ENCODE data around the gene SDS. TPM values are rescaled to one million over a fixed set of nuclear protein-coding genes. Genes with fewer than 3 reads are reported as not detected.

Gene SDS
- total and polyA plus RNA-seq, 2 of the 8 experiments (the other 6 are each of a cell fraction or from before 2014, with no cell fraction given): 0.21 TPM; not detected in 1

DNA sequence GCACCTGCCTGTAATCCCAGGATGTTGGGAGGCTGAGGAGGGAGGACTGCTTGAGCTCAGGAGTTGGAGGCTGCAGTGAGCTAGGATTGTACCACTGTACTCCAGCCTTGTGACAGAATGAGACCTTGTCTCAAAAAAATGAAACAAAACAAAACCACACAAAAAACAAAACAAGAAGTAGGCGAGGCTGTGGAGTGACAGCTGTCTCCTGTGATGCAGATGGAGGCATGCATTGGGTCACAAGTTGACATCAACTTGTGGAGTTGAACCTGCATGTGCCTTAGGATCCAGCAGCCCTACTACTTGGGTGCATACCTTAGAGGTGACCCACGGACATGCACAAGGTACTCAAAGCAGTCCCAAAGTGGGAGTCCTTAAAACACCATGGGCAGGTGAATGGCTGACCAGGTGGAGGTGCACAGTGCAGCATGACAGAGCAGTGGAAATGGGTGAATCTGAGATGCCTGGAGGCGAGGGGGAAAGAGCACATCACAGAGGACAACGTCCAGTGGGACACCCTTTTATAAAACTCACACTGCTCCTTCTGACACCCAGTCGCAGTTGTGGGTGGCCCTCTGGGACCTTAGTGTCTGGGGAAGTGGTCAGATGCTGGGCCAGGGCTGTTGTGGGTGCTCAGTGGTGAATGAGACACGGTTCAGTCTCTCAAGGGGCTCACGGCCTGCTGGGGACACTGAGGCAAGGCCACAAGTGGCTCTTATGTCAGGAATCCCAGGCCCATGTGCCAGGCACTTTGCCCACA lies 32.6 kb downstream of the SDS start:
- H2BK120ac ChIP-seq (replicated peaks; ENCODE audit: low read depth, low read length): no peak overlapping the region
- no peaks in the 10 kb centered on the region for H3K9me3 ChIP-seq (ENCODE audit: insufficient read depth in 2 of 2, low read depth in 1 of 2, low read length in 1 of 2)
- H3K4me3 ChIP-seq (ENCODE audit: extremely low read depth in 1 of 4, insufficient read depth in 2 of 4, low read depth in 3 of 4, low read length in 4 of 4): no peak overlapping the region
- H2BK20ac ChIP-seq (ENCODE audit: low read length): no peak overlapping the region
- peaks cover 4% of the 10 kb centered on the region; the same call in 1 of the 2 replicates for H3K79me1 ChIP-seq (ENCODE audit: low read depth, low read length)
- H3K23ac ChIP-seq (ENCODE audit: insufficient read length): no peak overlapping the region
- no peaks in the 10 kb centered on the region for H3K79me2 ChIP-seq (ENCODE audit: control insufficient read depth in 1 of 2, insufficient read depth in 2 of 2, low read length in 2 of 2)
- H2BK5ac ChIP-seq (ENCODE audit: low read depth, low read length): no peak overlapping the region; the same call in 1 of the 2 replicates
- 76% methylated on average over 7 of the region's 7 CpGs; no CpG with 5 or more reads in 1 of the 2 experiments for WGBS, 2 experiments (ENCODE audit: extremely low coverage in 1 of 2, insufficient coverage in 1 of 2, insufficient read length in 1 of 2, insufficient replicate concordance in 2 of 2, low coverage in 1 of 2, low lambda C conversion rate in 2 of 2, missing lambda C conversion rate in 1 of 2)
- H2AK5ac ChIP-seq (ENCODE audit: low read depth, low read length): no peak overlapping the region
- no peak overlapping the region for H2AFZ ChIP-seq (ENCODE audit: low read length)
- H3K14ac ChIP-seq (ENCODE audit: insufficient read length): no peak overlapping the region
- H4K20me1 ChIP-seq (replicated peaks in 1 of 2; ENCODE audit: control insufficient read depth in 1 of 2, insufficient read depth in 2 of 2, low read length in 2 of 2): peaks cover 2 to 7% of the 10 kb centered on the region in 2 experiments
- no peak overlapping the region for H3K18ac ChIP-seq (ENCODE audit: extremely low read depth, low read length)
- no peak overlapping the region for H2BK12ac ChIP-seq (ENCODE audit: low read depth, low read length)
- H4K8ac ChIP-seq (ENCODE audit: extremely low read depth, insufficient read depth, low read length): no peak overlapping the region
- no peaks in the 10 kb centered on the region for H3K4me1 ChIP-seq (replicated peaks in 1 of 4; ENCODE audit: control insufficient read depth in 3 of 4, insufficient read depth in 4 of 4, low read length in 3 of 4)
- no peak overlapping the region for H3K27ac ChIP-seq (ENCODE audit: low read depth, low read length)
- H4K91ac ChIP-seq (replicated peaks; ENCODE audit: insufficient read length, low read length): no peak overlapping the region
- H4K5ac ChIP-seq (ENCODE audit: insufficient read length, low read depth, low read length): no peak overlapping the region
- DNase-seq (ENCODE audit: low read depth in 1 of 2, low spot score in 2 of 2) (no peak), FAIRE-seq (no peak)
- H3K36me3 ChIP-seq (ENCODE audit: control insufficient read depth in 2 of 4, insufficient read depth in 4 of 4, low read length in 3 of 4): peaks cover 0 to 7% (median 0%) of the 10 kb centered on the region in 4 experiments; a peak in 5 of 8 replicates
- H3K4me2 ChIP-seq (ENCODE audit: insufficient read depth in 1 of 2, low read depth in 2 of 2, low read length in 2 of 2): no peak overlapping the region
- H2BK15ac ChIP-seq (ENCODE audit: low read length): no peak overlapping the region
- CTCF ChIA-PET (ENCODE audit: partially characterized antibody): interaction anchor here (1.2 to 1.7 kb wide), 2 partner anchors 12 to 61 kb away, joined by 3 to 4 read pairs; no protein-coding TSS in a partner anchor
- no peaks in the 10 kb centered on the region for H3K27me3 ChIP-seq (replicated peaks in 1 of 4; ENCODE audit: control insufficient read depth in 3 of 4, extremely low read depth in 1 of 4, insufficient read depth in 3 of 4, low read length in 3 of 4)
- POLR2A ChIA-PET (ENCODE audit: partially characterized antibody): no interaction called here
- H3K23me2 ChIP-seq (ENCODE audit: low read depth, low read length): peaks cover 5% of the 10 kb centered on the region; the same call in 1 of the 2 replicates
- H3K56ac ChIP-seq (replicated peaks; ENCODE audit: insufficient read length, low read depth, low read length): no peak overlapping the region
- H3K9ac ChIP-seq (replicated peaks in 1 of 4; ENCODE audit: extremely low read depth in 1 of 4, low read depth in 3 of 4, low read length in 3 of 4): no peak overlapping the region
- H3K4ac ChIP-seq (replicated peaks; ENCODE audit: insufficient read length, low read depth, low read length): no peak overlapping the region
- TF ChIP-seq SIX5 (IDR thresholded peaks at IDR 0.05; ENCODE audit: low read depth, low read length) (no peak), PHF8 (conservative IDR thresholded peaks at IDR 0.05; ENCODE audit: low read depth, low read length) (no peak), POLR2A (IDR thresholded peaks at IDR 0.05; ENCODE audit: control extremely low read depth in 1 of 2, low read depth in 2 of 2, low read length in 2 of 2) (no peak), CHD2 (IDR thresholded peaks at IDR 0.05; ENCODE audit: low read length) (no peak), TCF12 (IDR thresholded peaks at IDR 0.05; ENCODE audit: low read depth, low read length) (no peak), NANOG (IDR thresholded peaks at IDR 0.05; ENCODE audit: insufficient read depth, low read depth, low read length, poor library complexity, severe bottlenecking) (no peak), RBBP5 (IDR thresholded peaks at IDR 0.05; ENCODE audit: borderline replicate concordance, low read depth, low read length) (no peak), CTBP2 (IDR thresholded peaks at IDR 0.05; ENCODE audit: borderline replicate concordance, insufficient read depth, insufficient read length, low read length) (no peak), SRF (IDR thresholded peaks at IDR 0.05; ENCODE audit: low read depth, low read length) (no peak)
- TF ChIP-seq, protein P1, sequence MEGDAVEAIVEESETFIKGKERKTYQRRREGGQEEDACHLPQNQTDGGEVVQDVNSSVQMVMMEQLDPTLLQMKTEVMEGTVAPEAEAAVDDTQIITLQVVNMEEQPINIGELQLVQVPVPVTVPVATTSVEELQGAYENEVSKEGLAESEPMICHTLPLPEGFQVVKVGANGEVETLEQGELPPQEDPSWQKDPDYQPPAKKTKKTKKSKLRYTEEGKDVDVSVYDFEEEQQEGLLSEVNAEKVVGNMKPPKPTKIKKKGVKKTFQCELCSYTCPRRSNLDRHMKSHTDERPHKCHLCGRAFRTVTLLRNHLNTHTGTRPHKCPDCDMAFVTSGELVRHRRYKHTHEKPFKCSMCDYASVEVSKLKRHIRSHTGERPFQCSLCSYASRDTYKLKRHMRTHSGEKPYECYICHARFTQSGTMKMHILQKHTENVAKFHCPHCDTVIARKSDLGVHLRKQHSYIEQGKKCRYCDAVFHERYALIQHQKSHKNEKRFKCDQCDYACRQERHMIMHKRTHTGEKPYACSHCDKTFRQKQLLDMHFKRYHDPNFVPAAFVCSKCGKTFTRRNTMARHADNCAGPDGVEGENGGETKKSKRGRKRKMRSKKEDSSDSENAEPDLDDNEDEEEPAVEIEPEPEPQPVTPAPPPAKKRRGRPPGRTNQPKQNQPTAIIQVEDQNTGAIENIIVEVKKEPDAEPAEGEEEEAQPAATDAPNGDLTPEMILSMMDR (IDR thresholded peaks at IDR 0.05; ENCODE audit: control extremely low read depth in 1 of 3, insufficient read depth in 1 of 3, low read depth in 1 of 3, low read length in 3 of 3): no peak
